ENCODE results near the gene GNS. TPM values are rescaled to one million over a fixed set of nuclear protein-coding genes. Genes with fewer than 3 reads are reported as not detected.

GNS gene
- total and polyA plus RNA-seq, 8 donors: 7.1 to 66.0 (median 26.0) TPM

DNA sequence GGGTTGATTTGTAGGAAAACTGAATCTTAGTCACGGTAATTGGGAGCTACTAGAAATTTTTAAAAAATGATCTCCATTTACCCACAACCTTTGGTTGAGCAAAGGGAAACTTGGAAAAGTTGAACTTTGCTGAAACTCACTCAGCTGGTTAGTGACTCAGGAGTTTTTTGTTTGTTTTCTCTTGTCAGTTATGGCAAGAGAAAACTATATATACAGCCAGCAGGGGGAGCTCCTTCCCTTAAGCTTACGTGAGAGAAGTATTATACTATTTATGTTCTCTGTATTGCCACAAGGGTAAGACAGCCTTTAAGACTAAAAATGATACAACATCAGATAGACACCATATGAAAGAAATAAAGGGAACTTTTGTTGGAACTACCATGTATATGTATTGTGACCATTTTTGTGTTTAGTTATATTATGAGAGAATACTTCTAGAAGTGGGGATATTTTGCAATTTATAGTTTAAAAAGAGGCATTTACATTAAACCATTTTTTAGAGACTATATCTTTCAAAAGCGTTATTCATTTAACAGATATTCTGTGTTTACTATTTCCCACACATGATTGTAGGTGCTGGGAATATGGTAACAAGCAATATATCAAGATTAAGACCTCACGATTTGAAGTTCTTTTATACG lies 37.1 kb upstream of the GNS start:
- peaks cover 8 to 16% (median 12%) of the 10 kb centered on the region in 3 donors for H3K4me1 ChIP-seq
- H3K27ac ChIP-seq: peak overlapping the region in 2 of 4 donors; percentile 29 to 30
- peak in 4 of 6 donors; percentile 41 to 78 (median 74) for DNase-seq
- ATAC-seq: peak; percentile 88 to 98 (median 94)
- 22 to 23% methylated on average over 5 of the region's 5 CpGs for WGBS, 2 donors
- no peak overlapping the region for H3K4me3 ChIP-seq
- intact Hi-C loops (cut with DNase I): no loop called here
- no peaks in the 10 kb centered on the region for H3K27me3 ChIP-seq
- FAIRE-seq: peak; percentile 76
- TF ChIP-seq, protein P1, sequence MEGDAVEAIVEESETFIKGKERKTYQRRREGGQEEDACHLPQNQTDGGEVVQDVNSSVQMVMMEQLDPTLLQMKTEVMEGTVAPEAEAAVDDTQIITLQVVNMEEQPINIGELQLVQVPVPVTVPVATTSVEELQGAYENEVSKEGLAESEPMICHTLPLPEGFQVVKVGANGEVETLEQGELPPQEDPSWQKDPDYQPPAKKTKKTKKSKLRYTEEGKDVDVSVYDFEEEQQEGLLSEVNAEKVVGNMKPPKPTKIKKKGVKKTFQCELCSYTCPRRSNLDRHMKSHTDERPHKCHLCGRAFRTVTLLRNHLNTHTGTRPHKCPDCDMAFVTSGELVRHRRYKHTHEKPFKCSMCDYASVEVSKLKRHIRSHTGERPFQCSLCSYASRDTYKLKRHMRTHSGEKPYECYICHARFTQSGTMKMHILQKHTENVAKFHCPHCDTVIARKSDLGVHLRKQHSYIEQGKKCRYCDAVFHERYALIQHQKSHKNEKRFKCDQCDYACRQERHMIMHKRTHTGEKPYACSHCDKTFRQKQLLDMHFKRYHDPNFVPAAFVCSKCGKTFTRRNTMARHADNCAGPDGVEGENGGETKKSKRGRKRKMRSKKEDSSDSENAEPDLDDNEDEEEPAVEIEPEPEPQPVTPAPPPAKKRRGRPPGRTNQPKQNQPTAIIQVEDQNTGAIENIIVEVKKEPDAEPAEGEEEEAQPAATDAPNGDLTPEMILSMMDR (IDR thresholded peaks at IDR 0.05): peak; percentile 71 to 88 (median 80)
- no peaks in the 10 kb centered on the region for H3K9me3 ChIP-seq
- H3K36me3 ChIP-seq: no peaks in the 10 kb centered on the region

DNA sequence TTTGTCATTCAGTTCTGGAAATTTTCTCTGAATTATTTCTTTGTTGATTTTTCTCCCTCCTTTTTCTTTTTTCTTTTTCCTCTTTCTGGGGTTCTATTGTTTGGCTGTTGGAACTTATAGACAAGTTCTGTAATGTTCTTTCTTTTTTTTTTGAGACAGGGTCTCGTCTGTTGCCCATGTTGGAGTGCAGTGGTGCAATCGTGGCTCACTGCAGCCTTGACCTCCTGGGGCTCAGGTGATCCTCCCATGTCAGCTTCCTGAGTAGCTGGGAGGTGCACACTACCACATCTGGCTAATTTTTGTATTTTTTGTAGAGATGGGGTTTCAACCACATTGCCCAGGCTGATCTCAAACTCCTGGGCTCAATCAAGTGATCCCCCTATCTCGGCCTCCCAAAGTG lies 35.1 kb upstream of the GNS start:
- FAIRE-seq (no peak), DNase-seq (no peak), ATAC-seq (no peak)
- no peak overlapping the region for H3K27ac ChIP-seq
- no peaks in the 10 kb centered on the region for H3K9me3 ChIP-seq
- no peak overlapping the region for H3K4me3 ChIP-seq
- no peaks in the 10 kb centered on the region for H3K36me3 ChIP-seq
- H3K27me3 ChIP-seq: no peaks in the 10 kb centered on the region
- TF ChIP-seq, protein P1 (IDR thresholded peaks at IDR 0.05): no peak
- intact Hi-C loops (cut with DNase I): no loop called here
- 64 to 69% methylated on average over 3 of the region's 3 CpGs for WGBS, 2 donors
- H3K4me1 ChIP-seq: peaks cover 23 to 30% (median 27%) of the 10 kb centered on the region in 3 donors

DNA sequence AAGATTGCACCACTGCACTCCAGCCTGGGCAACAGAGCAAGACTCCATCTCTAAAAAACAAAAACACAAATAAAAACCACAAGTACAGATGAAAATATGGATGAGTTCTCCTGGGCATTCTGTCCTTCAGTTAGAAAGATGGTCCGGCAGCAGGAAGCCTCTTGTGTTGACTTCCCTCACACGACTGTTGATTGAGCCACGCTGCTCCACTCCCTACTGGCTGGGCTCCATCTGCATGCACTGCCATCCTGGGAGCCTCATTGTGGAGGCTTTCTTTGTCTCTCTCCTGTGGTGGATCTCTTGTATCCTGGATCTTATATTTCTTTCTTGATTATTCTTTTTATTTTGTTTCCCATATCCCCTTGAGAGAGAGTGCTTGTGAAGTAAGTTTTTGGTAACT lies 34.4 kb upstream of the GNS start:
- FAIRE-seq (no peak), ATAC-seq (no peak), DNase-seq (no peak)
- TF ChIP-seq, protein P1 (IDR thresholded peaks at IDR 0.05): no peak
- 45 to 47% methylated on average over 3 of the region's 3 CpGs for WGBS, 2 donors
- Histone ChIP-seq H3K9me3 (no peaks in the 10 kb centered on the region), H3K4me1 (peaks cover 23 to 30% (median 27%) of the 10 kb centered on the region in 3 donors), H3K27me3 (no peaks in the 10 kb centered on the region), H3K27ac (no peak overlapping the region), H3K36me3 (no peaks in the 10 kb centered on the region), H3K4me3 (no peak overlapping the region)
- intact Hi-C loops (cut with DNase I): no loop called here

DNA sequence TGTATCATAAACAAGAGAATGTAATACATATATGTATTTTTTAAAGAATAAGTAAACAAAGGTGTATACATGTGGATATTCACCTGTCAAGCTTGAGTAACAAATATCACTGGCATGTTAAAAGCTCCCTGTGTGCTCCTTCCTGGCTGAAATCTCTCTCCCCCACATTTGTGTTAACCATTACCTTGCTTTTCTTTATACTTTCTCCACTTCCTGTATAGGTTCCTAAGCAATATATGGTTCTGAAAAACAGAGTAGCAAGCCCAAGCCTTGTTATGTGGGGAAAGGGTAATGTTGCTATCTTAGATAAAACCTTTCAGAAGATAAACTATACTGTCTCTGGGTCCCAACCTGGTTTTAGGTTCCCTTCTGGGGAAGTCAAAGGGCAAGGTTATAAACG lies 32.9 kb upstream of the GNS start:
- WGBS, 2 donors: 50 to 65% methylated on average over 1 of the region's 1 CpG
- DNase-seq: no peak
- H3K27ac ChIP-seq: no peak overlapping the region
- peaks cover 0 to under 1% (median 0%) of the 10 kb centered on the region in 3 donors for H3K36me3 ChIP-seq
- TF ChIP-seq, protein P1 (IDR thresholded peaks at IDR 0.05): no peak
- H3K4me3 ChIP-seq: no peak overlapping the region
- ATAC-seq: no peak
- H3K9me3 ChIP-seq: no peaks in the 10 kb centered on the region
- no peaks in the 10 kb centered on the region for H3K27me3 ChIP-seq
- FAIRE-seq: no peak
- intact Hi-C loops (cut with DNase I): no loop called here
- peaks cover 23 to 30% (median 26%) of the 10 kb centered on the region in 3 donors for H3K4me1 ChIP-seq

DNA sequence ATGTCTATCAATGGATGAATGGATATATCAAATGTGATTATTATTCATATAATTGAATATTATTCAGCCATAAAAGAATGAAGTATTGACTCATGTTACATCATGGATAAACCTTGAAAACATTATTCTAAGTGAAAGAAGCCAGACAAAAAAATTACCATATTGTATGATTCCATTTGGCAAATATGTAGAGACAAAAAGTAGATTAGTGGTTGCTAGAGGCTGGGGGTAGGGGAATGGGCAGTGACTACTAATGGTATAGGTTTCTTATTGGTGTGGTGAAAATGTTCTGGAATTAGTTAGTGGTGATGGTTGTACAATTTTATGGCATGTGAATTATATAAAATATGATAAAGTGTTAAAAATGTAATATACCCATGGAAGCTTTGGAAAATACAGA lies 31.8 kb upstream of the GNS start:
- FAIRE-seq (no peak), ATAC-seq (no peak), DNase-seq (no peak)
- Histone ChIP-seq H3K4me1 (peaks cover 15 to 23% (median 16%) of the 10 kb centered on the region in 3 donors), H3K36me3 (peaks cover 0 to 7% (median 0%) of the 10 kb centered on the region in 3 donors), H3K9me3 (no peaks in the 10 kb centered on the region), H3K4me3 (no peak overlapping the region), H3K27me3 (no peaks in the 10 kb centered on the region), H3K27ac (no peak overlapping the region)
- intact Hi-C loops (cut with DNase I): no loop called here
- TF ChIP-seq, protein P1 (IDR thresholded peaks at IDR 0.05): no peak

Data from pancreas (tissue), 10 donors.